Cardiac muscle cell (in vitro differentiated cells and primary cell): ENCODE data around the gene ADSS1. TPM values are rescaled to one million over a fixed set of nuclear protein-coding genes. Genes with fewer than 3 reads are reported as not detected.

Experiments
- DNase-seq, 2 donors: peaks; one replicate each; pipeline versions ENCODE4 v3.0.0 to v3.0.0-alpha.2; 2010 to 2017; ENCODE audit warnings: low read depth in 1 of 2, low spot score in 1 of 2
- H3K27ac ChIP-seq: fragments of 200-600 bp; sonication (generic); 2 replicates; pipeline ENCODE4 v1.5.1; 2016
- H3K27me3 ChIP-seq: fragments of 200-600 bp; sonication (generic); 2 replicates; pipeline ENCODE4 v1.6.0; 2016; ENCODE audit warnings: control low read depth
- H3K36me3 ChIP-seq: fragments of 200-600 bp; sonication (generic); 2 replicates; pipeline ENCODE4 v1.5.1; 2016; ENCODE audit warnings: control low read depth
- H3K4me1 ChIP-seq: fragments of 200-600 bp; sonication (generic); 2 replicates; pipeline ENCODE4 v1.8.1; 2017; ENCODE audit warnings: low read depth, mild to moderate bottlenecking, mixed run types
- H3K4me3 ChIP-seq: fragments of 200-600 bp; sonication (generic); 2 replicates; pipeline ENCODE4 v1.5.1; 2016; ENCODE audit warnings: mild to moderate bottlenecking
- H3K9me3 ChIP-seq: fragments of 200-600 bp; sonication (generic); 2 replicates; pipeline ENCODE4 v1.5.1; 2017; ENCODE audit warnings: low read depth, mild to moderate bottlenecking, control low read depth
- CTCF ChIP-seq: IDR thresholded peaks from 2 replicates; pipeline ENCODE4 v1.5.1; 2012; ENCODE audit warnings: low read depth, mild to moderate bottlenecking, low read length
- polyA plus RNA-seq: library from polyadenylated mRNA; unstranded; fragments of >200 nt; fragmentation: Nextera tagmentation; extraction: Ambion mirVana; gene quantifications from 2 replicates; pipeline ENCODE4 v1.2.1, GENCODE V29; 2016
- total RNA-seq: library from RNA; depleted of rRNA; stranded (reverse); fragments of >200 nt; gene quantifications from 2 replicates; pipeline ENCODE4 v1.2.3, GENCODE V29; 2016

Gene ADSS1
- total and polyA plus RNA-seq, 2 experiments from 2014 or later: 53.4 to 63.8 TPM

GRCh38 chr14:104697317-104697703 lies 26.7 kb upstream of the ADSS1 start:
- no peak for TF ChIP-seq CTCF
- Histone ChIP-seq H3K27ac (no peak overlapping the region), H3K4me3 (no peak overlapping the region), H3K9me3 (no peaks in the 10 kb centered on the region), H3K27me3 (no peaks in the 10 kb centered on the region), H3K36me3 (no peaks in the 10 kb centered on the region), H3K4me1 (peaks cover 19% of the 10 kb centered on the region)
- no peak for DNase-seq

- peak overlapping the region; percentile 18 for H3K27ac ChIP-seq
- H3K4me1 ChIP-seq: peaks cover 19% of the 10 kb centered on the region
- DNase-seq: peak in 1 of 2 donors; percentile 27
- H3K27me3 ChIP-seq: no peaks in the 10 kb centered on the region
- no peaks in the 10 kb centered on the region for H3K36me3 ChIP-seq
- no peak overlapping the region for H3K4me3 ChIP-seq
- no peak for TF ChIP-seq CTCF
- H3K9me3 ChIP-seq: no peaks in the 10 kb centered on the region
Measured at GRCh38 chr14:104697892-104698583, 26.0 kb upstream of the ADSS1 start.

- Histone ChIP-seq H3K27ac (peak overlapping the region; percentile 18), H3K9me3 (no peaks in the 10 kb centered on the region), H3K4me1 (peaks cover 19% of the 10 kb centered on the region), H3K36me3 (no peaks in the 10 kb centered on the region), H3K4me3 (no peak overlapping the region), H3K27me3 (no peaks in the 10 kb centered on the region)
- DNase-seq: peak in 1 of 2 donors; percentile 25
- TF ChIP-seq CTCF: no peak
Measured at GRCh38 chr14:104698688-104699425, 25.2 kb upstream of the ADSS1 start.

GRCh38 chr14:104699426-104699748 lies 24.6 kb upstream of the ADSS1 start:
- no peak overlapping the region for H3K4me3 ChIP-seq
- H3K27me3 ChIP-seq: no peaks in the 10 kb centered on the region
- no peaks in the 10 kb centered on the region for H3K36me3 ChIP-seq
- H3K9me3 ChIP-seq: no peaks in the 10 kb centered on the region
- H3K4me1 ChIP-seq: peaks cover 19% of the 10 kb centered on the region
- TF ChIP-seq CTCF: no peak
- H3K27ac ChIP-seq: peak overlapping the region; percentile 86
- no peak for DNase-seq

GRCh38 chr14:104700225-104700651 lies 23.8 kb upstream of the ADSS1 start:
- H3K27me3 ChIP-seq: no peaks in the 10 kb centered on the region
- peak in 1 of 2 donors; percentile 58 for DNase-seq
- H3K9me3 ChIP-seq: no peaks in the 10 kb centered on the region
- no peaks in the 10 kb centered on the region for H3K36me3 ChIP-seq
- peaks cover 19% of the 10 kb centered on the region for H3K4me1 ChIP-seq
- no peak for TF ChIP-seq CTCF
- H3K27ac ChIP-seq: peak overlapping the region; percentile 86
- H3K4me3 ChIP-seq: no peak overlapping the region
